ENCODE data around the gene ABHD8. TPM values are rescaled to one million over a fixed set of nuclear protein-coding genes. Genes with fewer than 3 reads are reported as not detected.

The ABHD8 gene
- total and polyA plus RNA-seq, 2 donors (not counting 1 experiment from before 2014, with no cell fraction given), result 3.9 to 16.8 TPM

DNA sequence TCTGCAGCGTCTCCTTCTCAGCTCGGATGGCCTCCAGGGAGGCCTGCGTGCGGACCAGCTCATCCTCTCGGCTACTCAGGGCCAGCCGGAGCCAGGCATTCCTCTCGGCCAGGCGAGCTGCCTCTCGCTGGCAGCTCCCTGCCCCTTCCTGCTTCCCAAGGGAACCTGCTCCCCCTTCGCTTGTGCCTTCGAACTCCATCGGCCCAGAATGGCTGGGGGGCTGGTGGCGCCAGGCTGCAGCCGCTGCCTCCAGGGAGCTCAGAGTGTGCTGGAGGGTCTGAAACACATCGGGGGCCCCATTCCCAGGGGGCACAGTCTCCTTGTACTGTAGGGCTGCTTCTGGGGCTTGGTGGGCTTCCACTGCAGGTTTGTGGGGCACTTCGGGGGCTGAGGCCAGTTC, 40.7 kb downstream of the ABHD8 start:
- DNase-seq (ENCODE audit: low read depth in 2 of 2), result no peak
- Histone ChIP-seq H3K36me3 (ENCODE audit: control insufficient read depth, insufficient read depth, low read length) (no peaks in the 10 kb centered on the region), H2AFZ (ENCODE audit: low read length) (no peak overlapping the region), H4K20me1 (ENCODE audit: control insufficient read depth, extremely low read depth, insufficient read depth, low read length) (no peaks in the 10 kb centered on the region), H3K27ac (ENCODE audit: insufficient read depth, low read length) (no peak overlapping the region), H3K4me3 (replicated peaks in 1 of 4; ENCODE audit: control extremely low read depth in 1 of 4, insufficient read depth in 1 of 4, low read depth in 3 of 4, low read length in 4 of 4) (no peak overlapping the region), H3K4me1 (ENCODE audit: control insufficient read depth, extremely low read depth, insufficient read depth, low read length) (no peaks in the 10 kb centered on the region), H3K79me2 (ENCODE audit: control insufficient read depth, insufficient read depth, low read length) (no peaks in the 10 kb centered on the region), H3K4me2 (ENCODE audit: extremely low read depth, insufficient read depth, low read length) (no peak overlapping the region), H3K27me3 (ENCODE audit: control insufficient read depth, insufficient read depth, low read length) (no peaks in the 10 kb centered on the region), H3K9me3 (ENCODE audit: control insufficient read depth, insufficient read depth, low read depth, low read length) (no peaks in the 10 kb centered on the region), H3K9ac (ENCODE audit: insufficient read depth, low read length) (no peak overlapping the region)
- no peak for TF ChIP-seq EZH2 (IDR thresholded peaks at IDR 0.05; ENCODE audit: low read length, missing control alignments)
- TF ChIP-seq, protein P1, sequence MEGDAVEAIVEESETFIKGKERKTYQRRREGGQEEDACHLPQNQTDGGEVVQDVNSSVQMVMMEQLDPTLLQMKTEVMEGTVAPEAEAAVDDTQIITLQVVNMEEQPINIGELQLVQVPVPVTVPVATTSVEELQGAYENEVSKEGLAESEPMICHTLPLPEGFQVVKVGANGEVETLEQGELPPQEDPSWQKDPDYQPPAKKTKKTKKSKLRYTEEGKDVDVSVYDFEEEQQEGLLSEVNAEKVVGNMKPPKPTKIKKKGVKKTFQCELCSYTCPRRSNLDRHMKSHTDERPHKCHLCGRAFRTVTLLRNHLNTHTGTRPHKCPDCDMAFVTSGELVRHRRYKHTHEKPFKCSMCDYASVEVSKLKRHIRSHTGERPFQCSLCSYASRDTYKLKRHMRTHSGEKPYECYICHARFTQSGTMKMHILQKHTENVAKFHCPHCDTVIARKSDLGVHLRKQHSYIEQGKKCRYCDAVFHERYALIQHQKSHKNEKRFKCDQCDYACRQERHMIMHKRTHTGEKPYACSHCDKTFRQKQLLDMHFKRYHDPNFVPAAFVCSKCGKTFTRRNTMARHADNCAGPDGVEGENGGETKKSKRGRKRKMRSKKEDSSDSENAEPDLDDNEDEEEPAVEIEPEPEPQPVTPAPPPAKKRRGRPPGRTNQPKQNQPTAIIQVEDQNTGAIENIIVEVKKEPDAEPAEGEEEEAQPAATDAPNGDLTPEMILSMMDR (conservative IDR thresholded peaks at IDR 0.05 in 1 of 2, IDR thresholded peaks at IDR 0.05 in 1 of 2; ENCODE audit: low read depth in 1 of 2, low read length in 2 of 2), result no peak

DNA sequence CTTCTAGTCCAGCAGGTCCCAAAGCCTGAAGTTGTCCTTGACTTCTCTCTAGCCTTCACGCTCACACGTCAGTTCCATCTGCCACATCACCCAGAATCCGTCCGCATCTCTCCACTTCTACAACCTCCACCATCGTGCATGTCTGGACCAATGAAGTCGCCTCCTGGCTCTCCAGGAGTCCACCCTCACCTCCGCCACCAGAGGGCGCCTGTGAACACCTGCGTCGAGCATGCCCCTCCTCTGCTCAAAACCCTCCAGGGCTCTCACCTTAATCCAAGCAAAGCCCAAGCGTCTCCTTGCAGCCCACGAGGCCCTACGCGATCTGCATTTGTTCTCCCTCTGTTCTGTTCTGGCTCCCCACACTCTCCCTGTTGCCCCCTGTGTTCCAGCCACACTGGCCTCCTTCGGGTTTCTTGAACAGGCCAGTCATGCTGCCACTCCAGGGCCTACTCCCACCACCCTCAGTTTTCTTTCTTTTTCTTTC, 42.3 kb downstream of the ABHD8 start:
- DNase-seq (ENCODE audit: low read depth in 2 of 2), result peak; percentile 50 to 70
- Histone ChIP-seq H2AFZ (ENCODE audit: low read length) (no peak overlapping the region), H3K79me2 (ENCODE audit: control insufficient read depth, insufficient read depth, low read length) (no peaks in the 10 kb centered on the region), H3K36me3 (ENCODE audit: control insufficient read depth, insufficient read depth, low read length) (no peaks in the 10 kb centered on the region), H3K4me3 (replicated peaks in 1 of 4; ENCODE audit: control extremely low read depth in 1 of 4, insufficient read depth in 1 of 4, low read depth in 3 of 4, low read length in 4 of 4) (no peak overlapping the region), H3K4me1 (ENCODE audit: control insufficient read depth, extremely low read depth, insufficient read depth, low read length) (no peaks in the 10 kb centered on the region), H4K20me1 (ENCODE audit: control insufficient read depth, extremely low read depth, insufficient read depth, low read length) (no peaks in the 10 kb centered on the region), H3K27ac (ENCODE audit: insufficient read depth, low read length) (no peak overlapping the region), H3K9me3 (ENCODE audit: control insufficient read depth, insufficient read depth, low read depth, low read length) (no peaks in the 10 kb centered on the region), H3K4me2 (ENCODE audit: extremely low read depth, insufficient read depth, low read length) (no peak overlapping the region), H3K27me3 (ENCODE audit: control insufficient read depth, insufficient read depth, low read length) (no peaks in the 10 kb centered on the region), H3K9ac (ENCODE audit: insufficient read depth, low read length) (no peak overlapping the region)
- no peak for TF ChIP-seq EZH2 (IDR thresholded peaks at IDR 0.05; ENCODE audit: low read length, missing control alignments)
- TF ChIP-seq, protein P1 (conservative IDR thresholded peaks at IDR 0.05 in 1 of 2, IDR thresholded peaks at IDR 0.05 in 1 of 2; ENCODE audit: low read depth in 1 of 2, low read length in 2 of 2), result peak; percentile 78 to 94

DNA sequence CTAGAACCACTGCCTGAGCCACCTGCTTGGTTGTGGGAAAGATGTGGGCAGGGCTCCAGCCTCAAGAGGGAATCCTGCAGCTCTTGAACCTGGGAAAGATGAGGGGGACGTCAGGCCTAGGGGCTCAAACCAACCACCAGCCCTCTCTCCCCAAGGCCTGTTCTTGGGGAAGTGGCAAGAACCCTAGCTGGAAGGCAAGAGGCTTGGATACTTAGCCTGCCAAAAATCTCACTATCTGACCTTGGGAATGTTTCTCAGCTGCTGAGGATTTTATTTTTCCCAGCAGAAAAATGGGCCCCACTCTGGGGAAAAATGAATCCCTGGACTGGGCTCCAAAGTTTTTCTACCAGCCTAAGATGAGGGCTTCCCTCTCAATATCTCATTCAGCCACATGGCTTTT, 43.3 kb downstream of the ABHD8 start:
- DNase-seq (ENCODE audit: low read depth in 2 of 2), result no peak

More for the DNA sequence above, 43.3 kb downstream of the ABHD8 start:
- TF ChIP-seq, protein P1 (conservative IDR thresholded peaks at IDR 0.05 in 1 of 2, IDR thresholded peaks at IDR 0.05 in 1 of 2; ENCODE audit: low read depth in 1 of 2, low read length in 2 of 2), result no peak
- TF ChIP-seq EZH2 (IDR thresholded peaks at IDR 0.05; ENCODE audit: low read length, missing control alignments), result no peak
- Histone ChIP-seq H3K9ac (ENCODE audit: insufficient read depth, low read length) (no peak overlapping the region), H3K27ac (ENCODE audit: insufficient read depth, low read length) (no peak overlapping the region), H3K27me3 (ENCODE audit: control insufficient read depth, insufficient read depth, low read length) (no peaks in the 10 kb centered on the region), H3K36me3 (ENCODE audit: control insufficient read depth, insufficient read depth, low read length) (no peaks in the 10 kb centered on the region), H2AFZ (ENCODE audit: low read length) (no peak overlapping the region), H3K9me3 (ENCODE audit: control insufficient read depth, insufficient read depth, low read depth, low read length) (no peaks in the 10 kb centered on the region), H3K79me2 (ENCODE audit: control insufficient read depth, insufficient read depth, low read length) (no peaks in the 10 kb centered on the region), H3K4me3 (replicated peaks in 1 of 4; ENCODE audit: control extremely low read depth in 1 of 4, insufficient read depth in 1 of 4, low read depth in 3 of 4, low read length in 4 of 4) (no peak overlapping the region), H3K4me1 (ENCODE audit: control insufficient read depth, extremely low read depth, insufficient read depth, low read length) (no peaks in the 10 kb centered on the region), H4K20me1 (ENCODE audit: control insufficient read depth, extremely low read depth, insufficient read depth, low read length) (no peaks in the 10 kb centered on the region), H3K4me2 (ENCODE audit: extremely low read depth, insufficient read depth, low read length) (no peak overlapping the region)
